NT2/D1 (cell line): ENCODE data around the gene CHMP6.

Experiments used
- SUZ12 ChIP-seq: IDR thresholded peaks from 2 replicates; pipeline ENCODE4 v1.6.1; 2011; ENCODE audit not compliant: insufficient read length, insufficient read depth; ENCODE audit errors: extremely low read depth
- YY1 ChIP-seq: IDR thresholded peaks from 2 replicates; pipeline ENCODE4 v1.6.1; 2011; ENCODE audit not compliant: insufficient read length, insufficient read depth
- ZNF274 ChIP-seq: IDR thresholded peaks from 2 replicates; pipeline ENCODE4 v1.6.1; 2011; ENCODE audit warnings: mild to moderate bottlenecking, low read depth, low read length

DNA sequence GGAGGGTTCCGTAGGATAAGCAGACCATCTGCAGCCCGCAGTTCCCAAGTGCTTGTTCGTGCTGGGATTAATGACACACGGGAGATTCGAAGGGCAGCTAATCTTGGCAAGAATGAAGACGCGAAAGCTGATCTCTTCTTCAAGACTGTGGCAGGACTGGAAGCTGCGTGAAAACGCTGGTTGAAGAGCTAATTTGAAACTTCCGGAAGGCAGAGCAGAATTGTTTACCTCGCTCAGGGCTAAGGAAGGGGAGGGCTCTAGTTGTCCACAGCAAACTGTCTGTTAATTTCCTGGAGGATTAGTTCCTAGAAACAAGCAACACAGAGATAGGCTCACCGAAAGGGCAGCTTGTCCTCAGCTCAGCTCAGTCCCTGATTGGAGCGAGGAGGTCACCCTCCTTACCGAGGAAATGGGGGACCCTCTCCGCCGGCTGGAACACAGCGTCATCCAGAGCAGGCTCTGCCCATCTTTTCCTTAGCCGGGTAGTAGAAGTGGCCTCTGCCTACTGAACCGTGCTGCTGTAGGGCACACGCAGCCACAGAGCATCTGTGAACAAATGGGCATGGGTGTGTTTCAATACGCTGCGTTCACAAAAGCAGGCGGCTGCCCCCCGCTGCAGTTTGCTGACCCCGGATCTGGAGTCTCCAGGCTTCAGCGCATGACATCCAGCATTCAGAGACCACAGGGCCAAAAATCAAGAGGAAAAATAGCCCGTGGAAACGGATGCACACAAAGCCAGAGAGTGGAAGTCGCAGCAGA, 26.6 kb downstream of the CHMP6 start:
- no peak for TF ChIP-seq SUZ12
- TF ChIP-seq YY1: no peak
- TF ChIP-seq ZNF274: no peak
